IPS-15b (cell line): Measurements from ENCODE around the gene RPL15.

Source experiments
- H3K27me3 ChIP-seq: one replicate; pipeline ENCODE4 v1.6.1; 2013; ENCODE audit warnings: low read length; ENCODE audit not compliant: control insufficient read depth, insufficient read depth
- H3K36me3 ChIP-seq: one replicate; pipeline ENCODE4 v1.6.1; 2013; ENCODE audit warnings: low read length; ENCODE audit not compliant: control insufficient read depth, insufficient read depth
- H3K4me1 ChIP-seq: one replicate; pipeline ENCODE4 v1.6.1; 2013; ENCODE audit warnings: mild to moderate bottlenecking, low read length; ENCODE audit not compliant: control insufficient read depth, insufficient read depth
- H3K4me3 ChIP-seq: one replicate; pipeline ENCODE4 v1.5.1; 2013; ENCODE audit warnings: low read depth, low read length
- H3K9ac ChIP-seq: one replicate; pipeline ENCODE4 v1.6.1; 2013; ENCODE audit warnings: low read depth, mild to moderate bottlenecking, low read length
- H3K9me3 ChIP-seq: one replicate; pipeline ENCODE4 v1.6.1; 2013; ENCODE audit warnings: mild to moderate bottlenecking, low read length; ENCODE audit not compliant: control insufficient read depth, insufficient read depth

Gene RPL15

DNA sequence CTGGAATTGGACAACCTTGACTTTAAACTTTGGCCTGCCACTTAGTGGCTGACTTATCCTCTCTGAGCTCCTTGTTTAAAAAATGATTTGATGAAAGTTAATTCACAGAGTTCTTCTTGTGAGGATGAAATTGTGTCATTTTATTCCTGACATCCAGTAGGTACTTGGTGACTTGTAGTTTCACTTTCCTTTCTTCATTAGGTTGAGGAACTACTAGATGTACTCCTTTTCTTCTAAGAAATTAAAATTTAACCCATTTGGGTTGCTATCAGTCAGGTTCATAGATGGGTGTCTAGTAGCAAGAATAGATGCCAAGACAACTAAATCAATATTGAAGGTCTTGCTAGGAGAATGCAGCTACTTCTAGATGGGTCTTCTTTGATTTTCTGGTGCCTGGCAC, 33.4 kb downstream of the RPL15 start:
- H3K9me3 ChIP-seq = no peaks in the 10 kb centered on the region
- no peak overlapping the region for H3K9ac ChIP-seq
- H3K4me1 ChIP-seq = peaks cover 7% of the 10 kb centered on the region
- H3K4me3 ChIP-seq = no peak overlapping the region
- no peaks in the 10 kb centered on the region for H3K36me3 ChIP-seq
- H3K27me3 ChIP-seq = no peaks in the 10 kb centered on the region

DNA sequence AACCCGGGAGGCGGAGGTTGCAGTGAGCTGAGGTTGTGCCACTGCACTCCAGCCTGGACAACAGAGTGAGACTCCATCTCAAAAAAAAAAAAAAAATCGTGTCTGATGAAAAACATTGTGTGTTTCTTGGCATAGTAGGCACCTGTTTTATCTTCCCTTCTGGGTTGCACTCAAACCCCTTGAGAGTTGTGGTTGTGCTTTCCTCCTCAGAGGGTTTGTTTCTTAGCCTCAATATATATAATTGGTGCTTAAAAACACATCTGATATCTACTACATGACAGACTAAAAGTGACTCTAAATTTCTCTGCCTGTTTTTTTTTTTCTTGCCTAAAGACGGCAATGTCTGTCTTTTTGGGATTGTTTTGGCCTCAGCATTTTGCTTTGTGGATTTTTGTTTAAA, 35.7 kb downstream of the RPL15 start:
- H3K27me3 ChIP-seq = no peaks in the 10 kb centered on the region
- H3K9ac ChIP-seq = no peak overlapping the region
- H3K36me3 ChIP-seq = peaks cover 2% of the 10 kb centered on the region
- no peak overlapping the region for H3K4me3 ChIP-seq
- H3K9me3 ChIP-seq = no peaks in the 10 kb centered on the region
- H3K4me1 ChIP-seq = no peaks in the 10 kb centered on the region

DNA sequence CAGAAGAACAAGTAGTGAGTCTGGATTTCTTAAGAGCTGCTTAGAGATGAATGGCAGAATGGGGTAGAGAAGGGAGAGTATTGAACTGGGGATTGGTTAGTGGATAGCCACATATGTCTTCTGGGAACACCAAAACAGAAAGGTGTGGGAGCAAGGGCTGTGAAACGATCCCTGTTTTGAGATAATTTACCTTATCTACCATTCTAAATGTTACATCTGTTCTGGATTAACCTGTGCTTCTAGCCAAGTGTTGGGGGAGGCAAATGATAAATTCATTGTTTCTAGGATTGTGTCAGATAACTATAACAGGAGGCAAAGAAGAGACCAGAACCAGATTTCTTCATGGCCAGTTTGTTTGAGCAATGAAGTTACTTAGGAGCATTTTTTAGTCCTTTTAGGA, 36.6 kb downstream of the RPL15 start:
- H3K36me3 ChIP-seq = peaks cover 2% of the 10 kb centered on the region
- no peak overlapping the region for H3K4me3 ChIP-seq
- H3K27me3 ChIP-seq = no peaks in the 10 kb centered on the region
- H3K9me3 ChIP-seq = no peaks in the 10 kb centered on the region
- no peak overlapping the region for H3K9ac ChIP-seq
- H3K4me1 ChIP-seq = no peaks in the 10 kb centered on the region

DNA sequence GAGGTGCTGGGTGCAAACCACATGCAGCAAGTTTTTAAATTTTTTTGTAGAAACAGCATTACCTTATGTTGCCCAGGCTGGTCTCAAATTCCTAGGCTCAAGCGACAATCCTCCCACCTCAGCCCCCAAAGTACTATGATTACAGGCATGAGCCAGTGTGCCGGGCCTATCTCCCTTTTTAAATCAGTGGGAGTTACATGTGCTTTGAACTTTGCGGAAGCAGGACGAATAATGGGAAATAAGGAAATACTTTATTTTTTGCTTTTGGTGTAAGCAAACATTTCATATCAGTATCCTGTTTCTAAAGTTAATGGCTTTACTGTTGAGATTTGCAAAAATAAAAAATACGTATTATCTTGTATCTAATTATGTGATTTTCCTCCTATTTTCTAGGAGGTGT, 37.2 kb downstream of the RPL15 start:
- no peaks in the 10 kb centered on the region for H3K9me3 ChIP-seq
- no peaks in the 10 kb centered on the region for H3K4me1 ChIP-seq
- H3K9ac ChIP-seq = no peak overlapping the region
- H3K27me3 ChIP-seq = no peaks in the 10 kb centered on the region
- H3K36me3 ChIP-seq = peaks cover 2% of the 10 kb centered on the region
- H3K4me3 ChIP-seq = no peak overlapping the region

DNA sequence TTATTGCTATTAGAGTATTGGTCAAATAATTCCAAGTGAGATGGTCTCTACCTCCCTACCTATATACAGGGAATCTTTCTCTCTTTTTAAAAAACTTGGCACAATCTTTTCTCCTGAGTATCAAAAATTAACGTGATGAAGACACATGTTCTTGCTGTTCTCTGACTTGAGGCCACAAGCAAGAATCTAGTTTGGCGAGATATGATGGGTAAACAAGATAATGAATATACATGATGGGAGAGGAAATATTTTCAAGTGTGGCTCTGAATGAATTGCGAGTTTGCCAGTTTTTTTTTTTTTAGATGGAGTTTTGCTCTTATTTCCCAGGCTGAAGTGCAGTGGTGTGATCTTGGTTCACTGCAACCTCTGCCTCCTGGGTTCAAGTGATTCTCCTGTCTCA, 39.8 kb downstream of the RPL15 start:
- Histone ChIP-seq H3K27me3 (no peaks in the 10 kb centered on the region), H3K4me1 (no peaks in the 10 kb centered on the region), H3K9ac (no peak overlapping the region), H3K36me3 (peaks cover 2% of the 10 kb centered on the region), H3K9me3 (no peaks in the 10 kb centered on the region), H3K4me3 (no peak overlapping the region)

DNA sequence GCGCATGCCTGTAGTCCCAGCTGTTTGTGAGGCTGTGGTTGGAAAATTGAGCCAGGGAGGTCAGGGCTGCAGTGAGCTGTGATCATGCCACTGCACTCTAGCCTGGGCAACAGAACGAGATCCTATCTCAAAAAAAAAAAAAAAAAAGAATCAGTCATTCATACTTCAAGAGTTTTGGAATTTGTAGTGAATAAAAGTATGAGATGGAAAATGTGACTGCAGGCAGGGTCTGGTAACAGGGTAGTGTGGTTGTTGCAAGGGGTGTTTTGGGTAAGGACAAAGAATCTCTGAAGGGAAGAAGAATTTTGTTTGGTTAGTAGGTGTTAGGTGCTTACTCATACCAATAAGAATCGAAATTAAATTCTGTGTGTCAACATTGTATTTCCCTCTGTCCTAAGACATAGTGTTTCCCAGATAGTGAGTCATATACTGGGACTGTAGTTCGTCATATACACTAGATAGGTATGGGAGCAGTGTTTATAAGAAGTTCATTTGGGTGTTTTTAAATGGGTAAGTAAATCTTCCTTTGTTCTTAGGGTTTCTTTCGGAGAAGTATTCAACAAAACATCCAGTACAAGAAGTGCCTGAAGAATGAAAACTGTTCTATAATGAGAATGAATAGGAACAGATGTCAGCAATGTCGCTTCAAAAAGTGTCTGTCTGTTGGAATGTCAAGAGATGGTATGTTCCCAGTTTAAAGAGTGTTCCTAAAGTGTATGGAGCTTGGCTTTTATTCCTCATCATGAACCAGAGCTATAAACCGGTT, 42.4 kb downstream of the RPL15 start:
- Histone ChIP-seq H3K9me3 (no peaks in the 10 kb centered on the region), H3K4me3 (no peak overlapping the region), H3K9ac (no peak overlapping the region), H3K4me1 (no peaks in the 10 kb centered on the region), H3K36me3 (peaks cover 2% of the 10 kb centered on the region), H3K27me3 (no peaks in the 10 kb centered on the region)

DNA sequence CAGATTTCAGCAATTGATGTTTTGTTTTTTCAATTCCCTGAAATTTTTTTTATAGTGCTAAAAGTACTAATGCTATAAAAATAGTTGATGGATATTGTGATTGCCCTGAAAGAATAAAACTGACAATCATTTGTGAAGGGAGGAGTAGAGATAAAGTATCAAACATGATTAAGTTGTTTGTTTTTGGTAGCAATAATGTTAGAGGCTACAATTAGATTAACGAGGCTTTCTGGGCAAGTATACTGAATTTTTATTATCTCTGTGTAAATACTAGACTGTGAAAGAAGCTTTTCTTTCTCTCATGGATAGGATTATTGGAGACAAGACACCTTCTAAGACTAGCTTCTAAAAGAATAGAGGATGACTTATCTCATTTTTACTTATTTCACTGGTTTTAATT, 43.7 kb downstream of the RPL15 start:
- no peaks in the 10 kb centered on the region for H3K36me3 ChIP-seq
- no peak overlapping the region for H3K9ac ChIP-seq
- no peaks in the 10 kb centered on the region for H3K9me3 ChIP-seq
- H3K27me3 ChIP-seq = no peaks in the 10 kb centered on the region
- H3K4me1 ChIP-seq = no peaks in the 10 kb centered on the region
- no peak overlapping the region for H3K4me3 ChIP-seq

DNA sequence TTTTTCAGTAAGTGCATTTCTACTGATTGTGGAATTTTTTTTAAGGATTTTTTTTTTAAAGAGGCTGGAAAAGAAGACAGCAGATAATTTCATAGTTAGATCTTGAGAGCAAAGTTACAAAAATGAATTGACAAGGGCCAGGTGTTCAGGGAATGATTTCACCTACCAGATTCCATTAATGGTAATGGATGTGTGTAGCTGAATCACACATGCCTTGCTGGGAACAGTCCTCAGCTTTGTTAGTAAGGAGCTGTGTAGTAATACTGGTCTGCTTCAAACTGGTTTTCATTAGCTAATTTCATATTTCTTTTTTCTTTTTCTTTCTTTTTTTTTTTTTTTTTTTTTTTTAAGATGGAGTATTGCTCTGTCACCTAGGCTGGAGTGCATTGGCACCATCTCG, 44.1 kb downstream of the RPL15 start:
- Histone ChIP-seq H3K9ac (no peak overlapping the region), H3K36me3 (no peaks in the 10 kb centered on the region), H3K27me3 (no peaks in the 10 kb centered on the region), H3K4me1 (no peaks in the 10 kb centered on the region), H3K4me3 (no peak overlapping the region), H3K9me3 (no peaks in the 10 kb centered on the region)

DNA sequence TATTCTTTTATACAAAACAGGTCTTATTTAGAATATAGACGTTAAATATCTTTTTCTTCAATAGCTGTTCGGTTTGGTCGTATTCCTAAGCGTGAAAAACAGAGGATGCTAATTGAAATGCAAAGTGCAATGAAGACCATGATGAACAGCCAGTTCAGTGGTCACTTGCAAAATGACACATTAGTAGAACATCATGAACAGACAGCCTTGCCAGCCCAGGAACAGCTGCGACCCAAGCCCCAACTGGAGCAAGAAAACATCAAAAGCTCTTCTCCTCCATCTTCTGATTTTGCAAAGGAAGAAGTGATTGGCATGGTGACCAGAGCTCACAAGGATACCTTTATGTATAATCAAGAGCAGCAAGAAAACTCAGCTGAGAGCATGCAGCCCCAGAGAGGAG, 45.0 kb downstream of the RPL15 start:
- Histone ChIP-seq H3K4me1 (no peaks in the 10 kb centered on the region), H3K9me3 (no peaks in the 10 kb centered on the region), H3K9ac (no peak overlapping the region), H3K36me3 (no peaks in the 10 kb centered on the region), H3K27me3 (no peaks in the 10 kb centered on the region), H3K4me3 (no peak overlapping the region)

DNA sequence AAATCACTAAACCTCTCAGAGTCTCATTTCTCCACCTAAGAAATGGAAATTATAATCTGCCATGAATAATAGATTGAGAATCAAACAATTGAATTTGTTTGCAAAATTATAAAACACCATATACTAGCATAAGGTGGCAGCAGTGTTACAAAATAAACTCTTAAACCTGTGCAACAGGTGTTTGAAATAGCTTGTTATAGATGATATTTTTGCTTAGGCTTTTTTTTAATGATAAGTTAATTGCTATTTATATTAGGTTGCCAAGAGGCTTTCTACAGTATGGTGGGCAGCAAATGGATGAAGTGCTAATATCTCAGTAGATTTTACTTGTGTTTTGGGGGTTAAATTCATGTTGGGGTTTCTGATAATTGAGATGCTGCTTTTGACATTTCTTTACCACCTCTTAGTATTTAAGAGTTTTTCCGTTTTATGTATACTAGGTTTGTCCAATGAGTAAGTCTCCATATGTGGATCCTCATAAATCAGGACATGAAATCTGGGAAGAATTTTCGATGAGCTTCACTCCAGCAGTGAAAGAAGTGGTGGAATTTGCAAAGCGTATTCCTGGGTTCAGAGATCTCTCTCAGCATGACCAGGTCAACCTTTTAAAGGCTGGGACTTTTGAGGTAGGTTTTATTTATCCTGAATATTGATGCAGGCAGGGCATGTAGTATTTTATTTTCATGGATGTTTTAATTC, 47.8 kb downstream of the RPL15 start:
- Histone ChIP-seq H3K4me3 (no peak overlapping the region), H3K36me3 (peaks cover 3% of the 10 kb centered on the region), H3K27me3 (no peaks in the 10 kb centered on the region), H3K4me1 (no peaks in the 10 kb centered on the region), H3K9me3 (no peaks in the 10 kb centered on the region), H3K9ac (no peak overlapping the region)

DNA sequence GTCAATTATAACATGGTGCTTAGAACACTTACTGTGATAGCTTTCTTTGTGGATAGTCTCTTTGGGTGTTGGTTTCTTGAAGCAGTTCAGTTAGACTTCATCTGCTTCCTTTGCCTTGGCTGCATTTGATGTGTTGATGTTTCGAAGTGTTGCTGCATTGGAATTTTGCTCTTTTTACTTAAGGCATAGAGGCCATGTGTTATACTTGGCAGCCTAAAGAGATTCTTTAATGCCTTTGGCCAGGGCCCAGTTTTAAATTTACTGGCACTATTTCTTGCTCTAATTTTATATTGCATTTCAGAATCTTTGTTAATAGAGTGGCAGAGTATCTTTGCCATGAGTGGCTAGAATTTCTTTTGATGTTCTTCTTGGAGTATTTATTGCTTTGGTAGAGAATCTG, 49.4 kb downstream of the RPL15 start:
- Histone ChIP-seq H3K4me1 (no peaks in the 10 kb centered on the region), H3K27me3 (no peaks in the 10 kb centered on the region), H3K4me3 (no peak overlapping the region), H3K9me3 (no peaks in the 10 kb centered on the region), H3K36me3 (peaks cover 3% of the 10 kb centered on the region), H3K9ac (no peak overlapping the region)

DNA sequence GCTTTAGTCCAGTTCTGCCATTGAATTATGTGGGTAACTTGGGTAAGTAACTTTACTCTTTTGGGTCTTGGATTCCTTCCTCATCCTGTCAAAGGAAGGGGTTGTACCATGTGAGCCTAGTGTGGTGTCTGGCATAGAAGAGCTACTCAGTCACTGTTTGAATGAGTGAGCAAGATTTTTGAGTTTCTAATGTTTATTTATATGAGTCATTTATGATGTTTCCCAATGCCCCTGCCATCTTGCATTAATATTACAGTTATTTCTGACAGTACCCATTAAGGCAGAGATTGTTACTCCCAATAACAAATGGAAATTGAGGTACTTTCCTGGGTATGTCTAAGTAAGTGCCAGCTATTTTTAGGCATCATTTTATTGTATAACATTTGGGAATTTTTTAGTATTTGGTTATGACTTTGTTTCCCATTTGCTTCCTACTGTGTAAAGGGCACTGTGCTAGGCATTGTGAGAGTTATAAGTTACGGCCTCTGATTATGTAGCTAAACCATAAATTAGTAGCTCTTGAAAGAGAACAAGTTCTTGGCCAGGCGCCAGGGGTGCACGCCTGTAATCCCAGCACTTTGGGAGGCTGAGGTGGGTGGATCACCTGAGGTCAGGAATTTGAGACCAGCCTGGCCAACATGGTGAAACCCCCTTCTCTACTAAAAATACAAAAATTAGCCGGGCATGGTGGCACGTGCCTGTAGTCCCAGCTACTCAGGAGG, 51.7 kb downstream of the RPL15 start:
- Histone ChIP-seq H3K9me3 (no peaks in the 10 kb centered on the region), H3K4me3 (no peak overlapping the region), H3K9ac (no peak overlapping the region), H3K36me3 (peaks cover 3% of the 10 kb centered on the region), H3K4me1 (no peaks in the 10 kb centered on the region), H3K27me3 (no peaks in the 10 kb centered on the region)
